GM12865 (cell line): ENCODE data around the gene MTG2.
A peak's percentile ranks its signal among the peaks of the same experiment; 100 is the strongest.

ENCODE experiments used
- DNase-seq: peaks from one replicate; pipeline ENCODE4 v3.0.0; 2010; ENCODE audit warnings: low read depth
- H3K4me3 ChIP-seq: 2 replicates; pipeline ENCODE4 v1.5.1; 2011; ENCODE audit warnings: mild to moderate bottlenecking, low read depth, low read length, control low read depth
- TF ChIP-seq, protein P1 (sequence below): IDR thresholded peaks from 2 replicates; pipeline ENCODE4 v1.5.1; 2011; ENCODE audit warnings: low read length, control low read depth, low read depth, inconsistent platforms; ENCODE audit not compliant: insufficient read depth; ENCODE audit errors: missing control alignments

Gene MTG2

DNA sequence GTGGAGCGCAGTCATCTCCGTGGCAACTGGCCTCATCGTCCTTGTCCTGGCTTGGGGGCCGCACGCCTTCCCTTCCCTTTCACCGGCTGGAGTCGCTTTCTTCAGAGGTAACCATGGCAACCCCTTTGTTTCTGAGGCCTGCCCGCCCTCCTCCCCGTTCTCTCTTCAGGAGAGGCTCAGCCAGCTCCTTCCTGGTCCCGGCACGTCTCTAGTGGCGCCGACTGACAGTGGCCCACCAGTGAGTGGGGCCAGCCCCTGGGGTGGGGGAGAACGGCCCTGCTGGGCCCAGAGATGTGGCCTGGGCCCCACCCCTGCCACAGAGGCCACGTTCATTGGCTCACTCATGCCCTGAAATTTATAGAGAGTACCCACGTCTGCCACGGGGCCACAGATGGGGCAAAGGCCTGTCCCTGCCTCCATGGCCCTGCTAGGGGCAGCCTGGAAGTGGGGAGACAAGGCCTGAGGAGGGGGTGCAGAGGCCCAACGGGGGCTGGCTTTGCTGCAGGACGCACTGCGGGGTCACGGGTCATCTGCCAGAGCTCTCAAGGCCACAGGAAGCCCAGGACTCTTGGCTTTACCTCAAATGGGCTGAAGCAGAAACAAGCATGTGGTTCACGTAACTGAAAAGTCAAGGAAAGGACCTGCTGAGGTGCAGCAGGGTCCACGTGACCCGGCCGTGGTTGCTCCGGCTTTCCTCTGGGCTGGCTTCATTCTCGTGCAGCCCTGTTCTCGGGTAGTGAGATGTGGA, 54.1 kb downstream of the MTG2 start:
- DNase-seq = no peak
- no peak overlapping the region for H3K4me3 ChIP-seq
- TF ChIP-seq, protein P1, sequence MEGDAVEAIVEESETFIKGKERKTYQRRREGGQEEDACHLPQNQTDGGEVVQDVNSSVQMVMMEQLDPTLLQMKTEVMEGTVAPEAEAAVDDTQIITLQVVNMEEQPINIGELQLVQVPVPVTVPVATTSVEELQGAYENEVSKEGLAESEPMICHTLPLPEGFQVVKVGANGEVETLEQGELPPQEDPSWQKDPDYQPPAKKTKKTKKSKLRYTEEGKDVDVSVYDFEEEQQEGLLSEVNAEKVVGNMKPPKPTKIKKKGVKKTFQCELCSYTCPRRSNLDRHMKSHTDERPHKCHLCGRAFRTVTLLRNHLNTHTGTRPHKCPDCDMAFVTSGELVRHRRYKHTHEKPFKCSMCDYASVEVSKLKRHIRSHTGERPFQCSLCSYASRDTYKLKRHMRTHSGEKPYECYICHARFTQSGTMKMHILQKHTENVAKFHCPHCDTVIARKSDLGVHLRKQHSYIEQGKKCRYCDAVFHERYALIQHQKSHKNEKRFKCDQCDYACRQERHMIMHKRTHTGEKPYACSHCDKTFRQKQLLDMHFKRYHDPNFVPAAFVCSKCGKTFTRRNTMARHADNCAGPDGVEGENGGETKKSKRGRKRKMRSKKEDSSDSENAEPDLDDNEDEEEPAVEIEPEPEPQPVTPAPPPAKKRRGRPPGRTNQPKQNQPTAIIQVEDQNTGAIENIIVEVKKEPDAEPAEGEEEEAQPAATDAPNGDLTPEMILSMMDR = no peak

DNA sequence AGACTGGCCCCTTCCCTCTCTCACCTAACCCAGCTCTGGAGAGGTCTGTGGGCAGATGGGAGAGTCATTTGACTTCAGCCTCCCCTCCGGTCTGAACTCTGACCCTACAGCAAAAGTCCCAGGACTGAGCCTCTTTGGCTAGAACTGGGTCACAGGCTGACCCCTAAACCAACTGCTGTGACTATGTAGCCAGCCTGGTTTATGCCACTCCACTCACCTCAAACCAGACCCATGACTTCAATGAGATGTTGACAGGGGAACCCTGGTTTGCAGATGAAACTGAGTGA, 54.6 kb downstream of the MTG2 start:
- H3K4me3 ChIP-seq = no peak overlapping the region
- TF ChIP-seq, protein P1 = no peak

GRCh38 chr20:62237801-62238568, 55.2 kb downstream of the MTG2 start, which contains the start of gene OSBPL2:
Gene OSBPL2, plus strand, starts transcription at chr20:62238521. Its CDS starts 17,664 bp downstream, at chr20:62256185.
- peak; percentile 99 for DNase-seq
- TF ChIP-seq, protein P1 = no peak
- peak within 1 kb of the TSS; percentile 73 for H3K4me3 ChIP-seq

More for the DNA sequence above, 54.6 kb downstream of the MTG2 start:
- DNase-seq = no peak

- H3K4me3 ChIP-seq = peak overlapping the region; percentile 73
- peak; percentile 22 for DNase-seq
- TF ChIP-seq, protein P1 = no peak
These were observed 55.9 kb downstream of the MTG2 start for GRCh38 chr20:62238569-62239277.

DNA sequence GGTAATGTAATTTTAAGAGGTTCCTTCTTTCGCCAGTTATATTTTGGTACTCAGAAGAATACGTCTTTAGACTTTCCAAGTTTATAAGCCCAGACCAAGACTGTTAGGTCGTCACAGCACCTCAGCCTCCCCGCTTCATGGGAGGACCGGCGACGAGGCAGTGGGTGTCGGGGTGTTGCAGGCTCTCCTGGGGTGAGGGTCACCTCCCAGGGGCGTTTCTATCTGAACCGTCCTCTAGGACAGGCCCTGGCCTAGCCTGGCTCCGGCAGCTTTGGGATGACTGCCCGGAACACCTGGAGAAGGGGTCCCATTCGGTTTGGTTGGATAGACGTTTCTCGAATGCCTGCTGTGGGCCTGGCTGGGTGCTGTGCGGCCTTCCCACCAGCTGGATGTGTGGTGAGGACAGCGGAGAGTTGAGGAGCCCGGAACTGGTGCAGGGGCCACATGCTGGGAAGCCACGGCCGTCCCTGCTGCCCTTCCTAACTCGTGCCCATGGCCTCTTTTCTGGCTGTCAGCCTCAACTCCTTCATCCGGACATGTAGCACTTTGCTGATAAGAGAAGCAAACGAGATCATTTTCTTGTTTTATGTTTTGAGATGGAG, 56.6 kb downstream of the MTG2 start:
- no peak for DNase-seq
- TF ChIP-seq, protein P1 = no peak
- peak overlapping the region; percentile 73 for H3K4me3 ChIP-seq

DNA sequence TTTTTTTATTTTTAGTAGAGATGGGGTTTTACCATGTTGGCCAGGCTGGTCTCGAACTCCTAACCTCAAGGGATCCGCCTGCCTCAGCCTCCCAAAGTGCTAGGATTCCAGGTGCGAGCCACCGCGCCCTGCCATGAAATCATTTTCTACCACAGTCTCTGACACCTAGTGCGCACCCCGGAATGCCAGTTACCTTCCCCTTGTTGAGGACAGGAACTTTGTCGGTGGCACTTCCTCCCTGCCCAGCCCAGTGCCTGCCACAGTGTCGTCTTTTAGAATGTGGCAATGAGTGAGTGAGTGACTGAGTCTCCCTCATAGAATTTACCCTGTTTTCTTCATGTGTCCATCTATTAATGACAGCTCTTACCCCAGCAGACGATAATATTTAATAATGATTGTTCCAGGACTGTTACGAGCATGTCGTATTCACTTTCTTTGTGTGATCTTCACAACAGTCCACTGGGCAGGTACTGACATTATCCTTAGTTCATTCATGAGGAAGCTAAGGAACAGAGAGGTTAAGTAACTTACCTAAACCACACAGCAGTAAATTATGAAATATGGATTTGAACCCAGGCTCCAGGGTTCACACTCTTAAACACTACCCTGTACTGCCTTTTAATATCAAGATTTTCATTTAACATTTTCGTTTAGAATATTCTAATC, 57.3 kb downstream of the MTG2 start:
- DNase-seq = no peak
- TF ChIP-seq, protein P1 = no peak
- H3K4me3 ChIP-seq = no peak overlapping the region
